ENCODE measurements around the gene HERC2.

DNA sequence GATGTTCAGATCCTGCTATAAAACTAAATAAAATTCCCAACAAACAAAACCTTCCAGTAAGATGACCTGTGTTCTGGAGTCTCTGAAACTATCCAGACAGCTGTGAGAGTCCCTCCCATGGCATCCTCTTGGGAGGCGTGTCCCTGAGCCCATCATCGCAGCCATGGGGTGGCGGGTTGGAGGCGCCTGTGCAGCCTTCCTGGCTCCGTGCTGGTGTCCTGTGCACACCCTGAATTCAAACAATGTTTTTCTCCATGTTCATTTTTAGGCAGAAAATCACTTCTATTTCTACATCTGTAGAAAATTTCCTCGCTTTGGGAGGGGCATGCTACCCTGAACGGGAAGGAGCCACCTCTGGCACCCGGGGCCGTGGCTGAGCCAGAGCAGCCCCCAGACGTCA lies 203.4 kb downstream of the HERC2 start:
- TF ChIP-seq, protein P1, sequence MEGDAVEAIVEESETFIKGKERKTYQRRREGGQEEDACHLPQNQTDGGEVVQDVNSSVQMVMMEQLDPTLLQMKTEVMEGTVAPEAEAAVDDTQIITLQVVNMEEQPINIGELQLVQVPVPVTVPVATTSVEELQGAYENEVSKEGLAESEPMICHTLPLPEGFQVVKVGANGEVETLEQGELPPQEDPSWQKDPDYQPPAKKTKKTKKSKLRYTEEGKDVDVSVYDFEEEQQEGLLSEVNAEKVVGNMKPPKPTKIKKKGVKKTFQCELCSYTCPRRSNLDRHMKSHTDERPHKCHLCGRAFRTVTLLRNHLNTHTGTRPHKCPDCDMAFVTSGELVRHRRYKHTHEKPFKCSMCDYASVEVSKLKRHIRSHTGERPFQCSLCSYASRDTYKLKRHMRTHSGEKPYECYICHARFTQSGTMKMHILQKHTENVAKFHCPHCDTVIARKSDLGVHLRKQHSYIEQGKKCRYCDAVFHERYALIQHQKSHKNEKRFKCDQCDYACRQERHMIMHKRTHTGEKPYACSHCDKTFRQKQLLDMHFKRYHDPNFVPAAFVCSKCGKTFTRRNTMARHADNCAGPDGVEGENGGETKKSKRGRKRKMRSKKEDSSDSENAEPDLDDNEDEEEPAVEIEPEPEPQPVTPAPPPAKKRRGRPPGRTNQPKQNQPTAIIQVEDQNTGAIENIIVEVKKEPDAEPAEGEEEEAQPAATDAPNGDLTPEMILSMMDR (conservative IDR thresholded peaks at IDR 0.05; ENCODE audit: low read depth, low read length): no peak
- TF ChIP-seq POLR2A (IDR thresholded peaks at IDR 0.05; ENCODE audit: low read depth, low read length): no peak
- TF ChIP-seq FOS (IDR thresholded peaks at IDR 0.05; ENCODE audit: low read depth, low read length): no peak
- TF ChIP-seq RAD21 (IDR thresholded peaks at IDR 0.05; ENCODE audit: low read length): no peak
- TF ChIP-seq, protein P2, sequence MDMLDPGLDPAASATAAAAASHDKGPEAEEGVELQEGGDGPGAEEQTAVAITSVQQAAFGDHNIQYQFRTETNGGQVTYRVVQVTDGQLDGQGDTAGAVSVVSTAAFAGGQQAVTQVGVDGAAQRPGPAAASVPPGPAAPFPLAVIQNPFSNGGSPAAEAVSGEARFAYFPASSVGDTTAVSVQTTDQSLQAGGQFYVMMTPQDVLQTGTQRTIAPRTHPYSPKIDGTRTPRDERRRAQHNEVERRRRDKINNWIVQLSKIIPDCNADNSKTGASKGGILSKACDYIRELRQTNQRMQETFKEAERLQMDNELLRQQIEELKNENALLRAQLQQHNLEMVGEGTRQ (IDR thresholded peaks at IDR 0.05; ENCODE audit: low read depth, low read length): no peak
